G401.6 (cell line): ENCODE results near the gene MINK1.
"Not testable (repeated sequence)": the region's sequence is repeated elsewhere in the genome, so short reads cannot be mapped to it uniquely, and the experiment has no call there.

ENCODE experiments used
- FAIRE-seq: peaks from 2 replicates; lab custom pipeline; 2012; peaks lifted over from hg19 to GRCh38; lab: Jason Lieb, UNC

Gene MINK1

DNA sequence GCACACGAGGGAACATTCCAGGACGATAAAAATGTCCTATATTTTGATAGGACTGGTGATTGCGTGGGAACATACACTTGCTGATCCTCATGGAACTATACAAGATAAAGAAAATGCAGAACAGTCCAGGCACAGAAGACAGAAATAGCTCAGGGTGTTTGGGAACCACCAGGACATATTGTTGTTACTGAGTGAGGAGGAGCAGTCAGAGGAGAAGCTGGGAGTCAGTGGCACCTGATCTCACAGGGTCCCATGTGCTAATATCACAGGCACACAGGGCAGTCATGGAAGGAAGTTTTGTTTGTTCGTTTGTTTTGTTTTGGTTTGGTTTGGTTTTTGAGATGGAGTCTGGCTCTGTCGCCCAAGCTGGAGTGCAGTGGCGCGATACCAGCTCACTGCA, 20.4 kb upstream of the MINK1 start:
- FAIRE-seq, result no peak

- no peak for FAIRE-seq
These were observed 18.0 kb upstream of the MINK1 start for GRCh38 chr17:4815043-4815675.

GRCh38 chr17:4816826-4817225, 16.3 kb upstream of the MINK1 start:
- no peak for FAIRE-seq

- no peak for FAIRE-seq
These were observed 14.9 kb upstream of the MINK1 start for GRCh38 chr17:4818276-4818675.

DNA sequence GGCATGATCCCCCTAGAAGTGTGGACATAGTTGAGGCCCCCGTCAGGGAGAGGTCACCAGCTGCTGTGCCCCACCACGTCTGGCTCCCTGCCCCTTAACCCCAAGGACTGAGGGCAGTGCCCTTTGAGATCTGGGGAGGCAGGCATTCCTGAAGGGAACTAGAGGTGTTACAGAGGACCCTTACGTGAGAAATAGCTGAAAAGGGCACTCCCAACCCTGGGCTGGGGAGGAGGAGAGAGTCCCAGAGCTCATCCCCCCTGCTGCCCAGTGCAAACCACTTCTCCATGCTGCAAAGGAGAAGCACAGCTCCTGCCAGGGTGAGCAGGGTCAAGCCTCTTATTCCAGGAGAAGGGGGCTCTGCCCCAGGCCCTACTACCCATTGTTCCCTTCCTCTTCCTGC, 10.3 kb upstream of the MINK1 start:
- no peak for FAIRE-seq

DNA sequence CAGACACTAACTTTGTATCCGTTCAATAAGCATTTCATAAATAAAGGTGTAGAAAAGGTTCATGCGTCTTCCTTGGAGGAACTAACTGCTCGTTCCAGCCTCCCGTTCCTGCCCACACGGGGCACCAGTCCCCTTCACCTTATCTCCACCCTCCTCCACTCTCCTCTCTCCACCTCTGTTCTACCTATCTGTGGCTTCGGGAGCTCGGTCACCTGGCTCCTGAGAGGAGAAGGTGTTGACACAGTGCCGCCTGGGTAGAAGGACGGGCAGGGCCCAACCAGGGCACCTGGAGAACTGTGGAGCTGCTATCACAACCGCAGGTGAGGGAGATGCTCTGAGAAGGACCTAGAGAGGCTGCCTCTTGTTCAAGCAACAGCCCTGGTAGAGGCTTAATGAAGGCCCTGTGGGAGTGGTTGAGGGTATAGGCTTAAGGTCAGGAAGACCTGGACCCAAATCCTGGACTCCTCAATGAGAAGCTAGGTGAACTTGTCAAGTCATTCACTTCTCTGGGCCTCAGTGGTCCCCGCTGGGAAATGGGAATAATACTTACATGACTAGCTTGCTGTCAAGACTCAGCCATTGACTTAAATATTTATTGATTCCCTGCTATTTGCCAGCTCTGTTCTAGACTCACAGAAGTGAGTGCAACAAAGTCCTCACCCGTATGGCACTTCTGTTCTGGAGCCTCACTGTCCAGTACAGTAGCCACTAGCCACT, 9.6 kb upstream of the MINK1 start:
- no peak for FAIRE-seq

GRCh38 chr17:4827399-4827798, 5.7 kb upstream of the MINK1 start:
- FAIRE-seq, result no peak

- FAIRE-seq, result not testable (repeated sequence)
These were observed 337 bp upstream of the MINK1 start for GRCh38 chr17:4832829-4833177.

GRCh38 chr17:4833941-4834680, 971 bp downstream of the MINK1 start:
- no peak for FAIRE-seq

DNA sequence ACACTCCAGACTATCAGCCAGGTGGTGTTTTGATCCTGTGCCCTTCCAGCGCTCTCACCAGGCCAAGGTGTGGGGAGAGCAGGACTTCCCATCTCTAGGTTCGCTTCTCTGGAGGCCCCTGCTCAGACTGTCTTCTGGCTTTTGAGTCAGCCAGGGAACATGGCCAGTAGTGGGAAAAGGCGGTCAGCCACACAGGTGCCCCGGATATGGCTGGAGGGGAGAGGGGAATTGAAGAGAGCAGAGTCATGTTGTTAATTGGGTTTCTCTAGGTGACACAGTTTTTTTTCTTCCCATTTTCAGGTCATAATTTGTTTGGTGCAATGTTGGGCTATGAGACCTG, 1.5 kb downstream of the MINK1 start:
- no peak for FAIRE-seq

GRCh38 chr17:4836221-4836620, 3.1 kb downstream of the MINK1 start:
- FAIRE-seq, result no peak

DNA sequence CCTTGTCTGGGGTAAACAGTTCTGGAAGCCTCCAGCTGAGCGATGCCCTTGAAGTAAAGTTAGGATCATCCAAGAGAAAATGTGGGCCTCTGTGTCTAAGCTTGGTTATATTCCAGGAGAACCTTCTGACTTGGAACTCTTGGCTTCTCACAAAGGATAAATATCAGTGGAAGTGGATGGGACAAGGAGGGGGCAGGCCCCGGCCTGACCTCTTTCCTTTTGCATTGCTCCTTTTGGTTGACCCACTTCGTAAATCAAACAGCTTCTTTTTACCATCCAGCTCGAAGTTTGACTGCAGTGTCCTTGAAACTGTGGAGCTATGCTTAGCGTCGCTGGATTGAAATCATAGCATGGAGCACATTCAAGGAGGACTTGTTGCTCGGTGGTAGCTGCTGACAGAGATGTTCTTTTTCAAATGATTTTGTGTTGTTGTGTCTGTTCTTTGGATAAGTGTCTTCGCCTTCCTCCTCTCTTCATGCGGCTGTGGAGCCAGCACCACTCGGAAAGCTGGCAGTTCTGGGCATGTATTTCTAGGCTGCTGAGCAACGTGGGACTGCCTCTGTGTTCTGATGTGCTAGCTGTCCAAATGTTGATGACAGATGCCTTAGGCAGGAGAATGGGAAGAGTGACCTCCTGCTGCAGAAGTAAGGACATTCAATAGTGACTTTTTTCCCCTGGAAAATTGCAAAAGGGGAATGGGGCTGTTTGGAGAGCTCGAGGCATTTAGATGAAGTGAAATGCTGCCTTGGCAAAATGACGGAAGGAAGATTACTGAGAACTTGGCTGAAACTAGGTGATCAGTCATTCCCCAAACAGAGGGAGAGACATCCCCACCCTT, 4.5 kb downstream of the MINK1 start:
- FAIRE-seq, result no peak

- no peak for FAIRE-seq
These were observed 5.2 kb downstream of the MINK1 start for GRCh38 chr17:4838309-4838785.

DNA sequence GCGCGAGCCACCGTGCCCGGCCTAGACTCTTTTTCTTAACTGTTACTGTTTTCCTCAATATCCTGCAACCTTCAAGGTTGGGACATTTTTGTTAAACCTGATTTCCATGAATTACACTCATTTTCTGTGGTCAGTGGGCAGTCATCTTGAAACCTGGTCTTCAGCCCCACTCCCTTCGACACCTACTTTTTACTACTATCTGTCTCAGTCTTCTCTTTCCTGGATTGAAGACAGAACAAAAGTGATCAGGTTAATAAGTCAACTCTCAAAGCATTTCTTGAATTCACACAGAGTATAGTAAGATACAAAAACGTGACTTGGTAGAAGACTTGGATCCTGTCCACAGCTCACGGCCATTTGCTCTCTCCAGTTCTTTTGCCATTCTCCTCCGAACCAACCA, 6.1 kb downstream of the MINK1 start:
- no peak for FAIRE-seq

DNA sequence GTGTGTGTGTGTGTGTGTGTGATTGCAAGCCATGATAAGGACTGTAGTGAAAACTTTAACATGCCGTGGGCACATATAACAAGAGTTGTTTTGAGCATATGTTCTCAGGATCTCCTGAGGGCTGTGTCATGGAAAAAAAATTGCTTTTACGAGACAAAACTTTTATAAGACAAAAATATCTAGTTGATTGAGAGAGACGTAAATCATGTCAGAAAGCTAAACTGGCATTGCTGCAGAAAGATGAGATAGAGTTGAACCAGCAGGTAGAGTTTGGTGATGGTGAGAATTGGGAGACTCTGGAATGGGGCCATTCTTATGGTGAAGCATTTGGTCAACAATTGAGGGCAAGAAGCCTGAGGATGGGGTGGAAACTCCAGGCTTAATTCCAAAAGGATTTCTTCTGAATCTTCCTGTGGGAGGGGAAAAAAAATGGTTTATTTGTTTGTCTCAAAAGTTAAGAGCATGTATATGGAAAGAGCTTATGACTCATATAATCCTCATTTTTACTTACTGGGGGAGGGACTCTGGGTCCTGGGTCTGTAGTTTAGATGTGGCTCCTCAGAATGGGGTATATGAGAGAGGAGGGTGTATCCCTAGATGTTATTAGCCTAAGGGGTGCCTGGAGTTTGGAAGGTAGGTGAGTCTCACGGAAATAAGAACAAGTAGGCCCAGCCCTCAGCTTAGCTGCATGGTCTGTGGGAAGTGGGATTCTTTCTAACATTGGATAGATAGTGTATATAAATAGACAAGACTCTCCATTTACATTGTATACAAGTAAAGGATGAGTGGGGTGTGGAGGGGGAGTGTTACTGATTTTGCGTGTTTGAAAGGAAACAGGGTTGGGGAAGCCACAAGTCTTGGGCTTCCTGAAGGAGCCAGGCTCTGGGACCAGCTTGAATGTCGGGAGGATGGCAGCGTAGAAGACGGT, 7.1 kb downstream of the MINK1 start:
- FAIRE-seq, result no peak

DNA sequence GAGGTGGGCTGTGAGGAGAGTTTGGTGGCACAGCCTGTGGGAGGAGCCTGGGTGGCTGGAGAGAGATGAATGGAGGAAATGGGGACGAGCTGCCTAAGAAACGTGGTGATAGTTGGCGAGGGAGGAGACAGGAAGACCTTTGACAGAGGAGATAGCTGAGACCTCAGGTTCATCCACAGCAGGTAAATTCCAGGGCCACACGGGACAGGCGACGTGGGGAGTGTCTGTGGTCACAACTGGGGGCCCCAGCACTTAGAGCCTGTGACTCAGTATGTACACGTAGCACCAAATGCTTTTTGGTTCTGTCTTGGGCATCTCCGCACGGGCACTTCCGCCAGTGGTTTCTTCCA, 7.7 kb downstream of the MINK1 start:
- FAIRE-seq, result no peak

GRCh38 chr17:4842376-4842775, 9.2 kb downstream of the MINK1 start:
- no peak for FAIRE-seq

- FAIRE-seq, result no peak
These were observed 10.3 kb downstream of the MINK1 start for GRCh38 chr17:4843321-4844000.

DNA sequence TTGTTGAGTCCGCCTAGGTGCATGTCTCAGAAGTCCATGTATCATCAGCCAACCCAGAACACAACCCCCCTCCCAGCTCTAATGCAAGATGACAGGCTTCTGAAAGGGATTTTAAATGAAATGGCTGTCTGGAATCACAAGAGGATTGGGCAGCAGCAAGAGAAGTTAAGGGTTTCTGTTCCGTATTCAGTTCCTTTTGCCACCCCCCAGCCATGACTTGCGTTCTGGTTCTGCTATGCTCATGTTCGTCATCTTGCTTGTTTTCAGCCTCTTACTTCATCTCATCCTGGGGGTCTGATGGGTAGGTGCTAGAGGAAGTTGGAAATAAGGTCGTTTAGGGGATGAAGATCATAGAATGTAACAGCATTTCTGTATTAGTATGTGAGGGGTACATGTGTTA, 12.0 kb downstream of the MINK1 start:
- no peak for FAIRE-seq

DNA sequence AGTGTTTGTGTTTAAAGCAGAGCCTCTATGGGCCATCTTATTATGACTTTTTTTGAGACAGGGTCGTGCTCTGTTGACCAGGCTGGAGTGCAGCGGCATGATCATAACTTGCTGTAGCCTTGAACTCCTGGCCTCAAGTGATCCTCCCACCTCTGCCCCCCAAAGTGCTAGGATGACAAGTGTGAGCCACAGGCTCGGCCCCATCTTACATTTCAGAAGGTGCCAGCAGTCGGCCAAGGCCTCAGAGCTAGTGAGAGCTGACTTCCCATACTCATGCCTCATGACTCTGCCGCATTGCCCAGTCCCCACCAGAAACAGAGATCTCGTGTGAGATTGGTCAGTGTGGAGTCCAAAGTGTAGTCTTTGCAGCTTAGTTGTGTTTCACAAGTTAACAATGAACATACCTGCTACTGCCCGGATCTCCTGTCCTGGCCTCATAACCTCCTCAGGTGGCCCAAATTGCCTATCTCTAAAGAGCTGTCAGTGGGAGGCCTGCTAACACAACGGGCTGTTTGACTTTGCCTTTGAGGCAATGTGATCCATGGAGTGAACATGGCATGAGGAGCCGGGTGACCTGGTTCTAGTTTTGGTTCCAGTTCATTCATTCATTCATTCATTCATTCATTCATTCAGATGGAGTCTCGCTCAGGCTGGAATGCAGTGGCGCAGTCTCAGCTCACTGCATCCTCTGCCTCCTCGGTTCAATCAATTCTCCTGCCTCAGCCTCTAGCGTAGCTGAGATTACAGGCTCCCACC, 13.7 kb downstream of the MINK1 start:
- no peak for FAIRE-seq
